ENCODE measurements around the gene ATF4.

ATF4 gene

GRCh38 chr22:39556970-39557841, 36.8 kb downstream of the ATF4 start:
- DNase-seq (ENCODE audit: low read depth in 2 of 3, low spot score in 1 of 3): peak in 1 of 3 donors; percentile 32

GRCh38 chr22:39558254-39558727, 37.9 kb downstream of the ATF4 start:
- no peak for DNase-seq (ENCODE audit: low read depth in 2 of 3, low spot score in 1 of 3)

- no peak for DNase-seq (ENCODE audit: low read depth in 2 of 3, low spot score in 1 of 3)
Measured at GRCh38 chr22:39558950-39559349, 38.6 kb downstream of the ATF4 start.

GRCh38 chr22:39559456-39560105, 39.2 kb downstream of the ATF4 start:
- DNase-seq (ENCODE audit: low read depth in 2 of 3, low spot score in 1 of 3): no peak

GRCh38 chr22:39560127-39560526, 39.8 kb downstream of the ATF4 start:
- no peak for DNase-seq (ENCODE audit: low read depth in 2 of 3, low spot score in 1 of 3)

- no peak for DNase-seq (ENCODE audit: low read depth in 2 of 3, low spot score in 1 of 3)
Measured at GRCh38 chr22:39562839-39563489, 42.6 kb downstream of the ATF4 start.

- DNase-seq (ENCODE audit: low read depth in 2 of 3, low spot score in 1 of 3): no peak
Measured at GRCh38 chr22:39563571-39564428, 43.4 kb downstream of the ATF4 start.

GRCh38 chr22:39565414-39565944, 45.1 kb downstream of the ATF4 start:
- no peak for DNase-seq (ENCODE audit: low read depth in 2 of 3, low spot score in 1 of 3)

GRCh38 chr22:39567135-39567946, 47.0 kb downstream of the ATF4 start:
- peak in 2 of 3 donors; percentile 9 to 12 for DNase-seq (ENCODE audit: low read depth in 2 of 3, low spot score in 1 of 3)

GRCh38 chr22:39568278-39568981, 48.1 kb downstream of the ATF4 start:
- no peak for DNase-seq (ENCODE audit: low read depth in 2 of 3, low spot score in 1 of 3)

GRCh38 chr22:39569066-39569465, 48.7 kb downstream of the ATF4 start:
- DNase-seq (ENCODE audit: low read depth in 2 of 3, low spot score in 1 of 3): no peak

- DNase-seq (ENCODE audit: low read depth in 2 of 3, low spot score in 1 of 3): no peak
Measured at GRCh38 chr22:39570226-39570625, 49.9 kb downstream of the ATF4 start.

- no peak for DNase-seq (ENCODE audit: low read depth in 2 of 3, low spot score in 1 of 3)
Measured at GRCh38 chr22:39570665-39571064, 50.3 kb downstream of the ATF4 start, which contains the start of gene CACNA1I. Gene CACNA1I (plus strand): TSS chr22:39570753. CDS start chr22:39570753, 0 bp downstream.

- DNase-seq (ENCODE audit: low read depth in 2 of 3, low spot score in 1 of 3): no peak
Measured at GRCh38 chr22:39571538-39571937, 51.2 kb downstream of the ATF4 start.
